Measurements from ENCODE around the gene DRAP1.

DNA sequence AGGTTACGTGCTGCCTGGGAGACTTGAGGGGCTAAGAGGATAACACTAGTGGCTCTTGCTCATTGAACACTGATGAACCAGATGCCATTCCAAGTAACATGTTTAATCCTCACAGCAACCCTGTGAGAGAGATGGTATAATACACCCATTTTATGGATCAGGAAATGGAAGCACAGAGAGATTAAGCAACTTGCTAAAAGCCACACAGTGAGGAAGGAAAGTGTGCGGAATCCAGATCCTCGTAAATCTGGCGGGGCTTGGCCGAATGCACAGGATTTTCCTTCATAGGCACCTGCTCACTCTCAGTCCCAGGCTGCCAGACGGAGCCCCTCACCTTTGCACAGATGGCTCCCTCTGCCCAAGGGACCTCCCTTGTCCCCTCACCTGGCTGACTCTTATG lies 11.3 kb upstream of the DRAP1 start:
- TF ChIP-seq FOXJ3 (CRISPR knock-in tag; IDR thresholded peaks at IDR 0.05; ENCODE audit: borderline replicate concordance) (no peak), TEAD4 (CRISPR knock-in tag; IDR thresholded peaks at IDR 0.05) (no peak)
- TF ChIP-seq, protein P1, sequence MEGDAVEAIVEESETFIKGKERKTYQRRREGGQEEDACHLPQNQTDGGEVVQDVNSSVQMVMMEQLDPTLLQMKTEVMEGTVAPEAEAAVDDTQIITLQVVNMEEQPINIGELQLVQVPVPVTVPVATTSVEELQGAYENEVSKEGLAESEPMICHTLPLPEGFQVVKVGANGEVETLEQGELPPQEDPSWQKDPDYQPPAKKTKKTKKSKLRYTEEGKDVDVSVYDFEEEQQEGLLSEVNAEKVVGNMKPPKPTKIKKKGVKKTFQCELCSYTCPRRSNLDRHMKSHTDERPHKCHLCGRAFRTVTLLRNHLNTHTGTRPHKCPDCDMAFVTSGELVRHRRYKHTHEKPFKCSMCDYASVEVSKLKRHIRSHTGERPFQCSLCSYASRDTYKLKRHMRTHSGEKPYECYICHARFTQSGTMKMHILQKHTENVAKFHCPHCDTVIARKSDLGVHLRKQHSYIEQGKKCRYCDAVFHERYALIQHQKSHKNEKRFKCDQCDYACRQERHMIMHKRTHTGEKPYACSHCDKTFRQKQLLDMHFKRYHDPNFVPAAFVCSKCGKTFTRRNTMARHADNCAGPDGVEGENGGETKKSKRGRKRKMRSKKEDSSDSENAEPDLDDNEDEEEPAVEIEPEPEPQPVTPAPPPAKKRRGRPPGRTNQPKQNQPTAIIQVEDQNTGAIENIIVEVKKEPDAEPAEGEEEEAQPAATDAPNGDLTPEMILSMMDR (IDR thresholded peaks at IDR 0.05): no peak
